ENCODE data around the gene CRTAC1. TPM values are rescaled to one million over a fixed set of nuclear protein-coding genes. Genes with fewer than 3 reads are reported as not detected.

The CRTAC1 gene
- not detected in 2 replicates for total RNA-seq (2014; rRNA removed; shearing (Covaris generic))

- no peak for DNase-seq (ENCODE audit: low spot score)
Observed at GRCh38 chr10:98030093-98030821, at the start of gene CRTAC1. CRTAC1 (minus strand) TSS chr10:98030621; CDS start chr10:98030472, 149 bp downstream.

DNA sequence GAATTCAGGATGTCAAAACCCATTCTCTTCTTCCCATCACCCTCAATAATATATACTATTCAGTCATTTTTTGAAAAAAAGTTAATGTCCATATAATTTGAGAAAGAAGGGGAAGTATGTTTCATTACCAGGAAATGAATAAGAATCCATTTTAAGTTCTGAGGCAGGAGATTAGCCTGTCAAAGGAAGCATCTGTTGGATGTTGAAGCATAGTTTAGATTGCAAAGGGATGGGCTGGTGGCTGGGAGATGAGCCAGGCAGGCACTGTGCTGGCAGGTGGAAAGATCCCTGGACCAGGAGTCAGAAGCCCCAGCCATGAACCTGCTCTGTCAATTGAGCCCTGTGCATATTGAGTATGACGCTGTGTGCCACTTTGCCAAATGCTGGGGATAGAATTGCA lies 48.4 kb upstream of the CRTAC1 start:
- DNase-seq (ENCODE audit: low spot score): no peak

GRCh38 chr10:98077223-98077622 lies 46.8 kb upstream of the CRTAC1 start:
- no peak for DNase-seq (ENCODE audit: low spot score)

DNA sequence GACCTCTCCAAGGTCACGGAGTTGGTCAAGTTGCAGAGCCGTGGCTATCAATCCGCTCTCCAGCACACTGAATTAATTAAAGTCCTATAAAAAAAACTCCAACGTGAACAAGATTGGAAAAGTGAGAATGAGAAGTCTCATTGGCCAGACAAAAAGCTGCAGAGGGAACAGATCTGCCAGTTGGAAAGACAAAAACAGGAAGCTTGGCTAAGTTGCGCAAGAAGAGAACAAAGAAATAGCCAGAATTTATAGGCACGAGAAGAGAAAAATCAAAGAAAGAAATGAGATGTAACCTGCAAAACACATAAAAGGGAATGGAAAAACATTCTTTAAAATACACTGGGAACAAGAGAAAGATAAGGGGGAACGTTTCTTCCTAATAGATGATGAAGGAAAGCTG lies 45.7 kb upstream of the CRTAC1 start:
- DNase-seq (ENCODE audit: low spot score): no peak

GRCh38 chr10:98074315-98074911 lies 44.0 kb upstream of the CRTAC1 start:
- DNase-seq (ENCODE audit: low spot score): peak; percentile 10

- DNase-seq (ENCODE audit: low spot score): no peak
Observed at GRCh38 chr10:98067165-98067564, 36.7 kb upstream of the CRTAC1 start.

DNA sequence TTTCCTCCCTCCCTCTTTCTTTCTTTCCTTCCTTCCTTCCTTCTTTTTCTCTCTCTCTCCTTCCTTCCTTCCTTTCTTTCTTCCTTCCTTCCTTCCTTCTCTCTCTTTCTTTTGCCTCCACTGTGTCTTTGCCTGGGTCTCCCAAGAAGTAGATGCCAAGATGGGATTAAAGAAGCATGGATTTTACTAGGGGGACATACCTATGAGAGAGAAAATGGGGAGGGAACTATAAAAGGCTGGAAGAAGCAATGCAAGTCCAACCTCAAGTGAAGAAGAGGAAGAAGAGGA lies 33.3 kb upstream of the CRTAC1 start:
- DNase-seq (ENCODE audit: low spot score): no peak

GRCh38 chr10:98062424-98062823 lies 32.0 kb upstream of the CRTAC1 start:
- no peak for DNase-seq (ENCODE audit: low spot score)

- no peak for DNase-seq (ENCODE audit: low spot score)
Observed at GRCh38 chr10:98060079-98060478, 29.7 kb upstream of the CRTAC1 start.

GRCh38 chr10:98058295-98058694 lies 27.9 kb upstream of the CRTAC1 start:
- no peak for DNase-seq (ENCODE audit: low spot score)

GRCh38 chr10:98055841-98056516 lies 25.6 kb upstream of the CRTAC1 start:
- peak; percentile 39 for DNase-seq (ENCODE audit: low spot score)

- no peak for DNase-seq (ENCODE audit: low spot score)
Observed at GRCh38 chr10:98047009-98047741, 16.8 kb upstream of the CRTAC1 start.

GRCh38 chr10:98045785-98046389 lies 15.5 kb upstream of the CRTAC1 start:
- DNase-seq (ENCODE audit: low spot score): peak; percentile 54

DNA sequence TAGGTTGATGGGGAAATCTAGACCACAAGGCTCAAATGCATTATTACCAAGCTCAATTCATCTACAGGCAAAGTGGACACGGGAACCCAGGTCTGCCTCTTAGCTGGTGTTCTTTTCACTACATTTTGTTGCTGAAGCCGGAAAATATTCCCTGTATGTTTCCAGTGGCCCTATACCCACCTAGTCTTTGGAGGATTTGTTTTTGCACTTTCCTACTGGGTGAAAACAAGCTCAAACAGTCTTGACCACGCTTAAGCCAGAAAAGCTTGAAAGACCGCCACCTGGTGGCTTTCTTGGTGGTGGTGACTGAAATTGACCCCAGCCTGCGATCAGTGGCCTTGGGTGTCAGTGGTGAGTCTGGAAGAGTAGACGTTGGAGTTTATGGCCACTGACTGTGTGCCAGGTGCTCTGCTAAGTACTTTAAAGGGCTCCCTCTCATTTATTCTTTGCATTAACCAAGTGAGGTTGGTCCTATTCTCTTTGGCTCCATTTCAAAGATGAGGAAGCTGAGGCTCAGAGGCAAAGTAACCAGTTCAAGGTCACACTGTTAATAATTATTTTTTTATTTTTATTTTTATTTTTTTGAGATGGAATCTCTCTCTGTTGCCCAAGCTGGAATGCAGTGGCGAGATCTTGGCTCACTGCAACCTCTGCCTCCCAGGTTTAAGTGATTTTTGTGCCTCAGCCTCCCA lies 11.1 kb upstream of the CRTAC1 start:
- DNase-seq (ENCODE audit: low spot score): peak; percentile 69

DNA sequence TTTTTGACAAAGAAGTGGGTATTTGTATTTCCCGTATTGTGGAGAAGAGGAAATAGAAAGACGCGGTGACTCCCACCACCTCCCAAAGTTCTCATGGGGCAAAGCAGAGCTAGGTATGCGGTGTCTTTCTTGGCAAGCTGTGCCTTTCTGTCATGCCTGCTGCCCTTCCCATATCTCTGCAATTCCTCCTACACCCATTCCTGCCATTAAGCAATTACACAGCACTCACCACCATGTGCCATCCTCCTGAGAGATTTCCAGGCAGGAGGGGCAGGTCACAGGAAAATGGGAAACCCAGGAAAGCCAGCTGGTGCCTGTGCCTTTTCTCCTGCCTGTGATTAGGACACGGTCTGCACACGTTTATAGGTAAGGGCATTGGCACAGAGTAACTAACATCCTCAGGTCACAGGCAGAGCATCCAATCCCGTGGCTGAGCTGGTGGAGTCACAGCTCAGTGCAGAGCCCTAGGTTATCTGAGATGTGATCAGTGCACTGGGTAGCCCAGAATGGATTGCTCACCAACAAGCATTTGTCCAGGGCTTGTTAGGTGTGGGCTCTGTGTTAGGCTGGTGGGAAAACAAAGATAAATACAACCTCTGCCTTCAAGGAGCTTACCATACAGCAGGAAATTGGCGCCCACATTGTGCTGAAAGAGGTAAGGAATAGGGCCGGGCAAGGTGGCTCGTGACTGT lies 9.4 kb upstream of the CRTAC1 start:
- DNase-seq (ENCODE audit: low spot score): no peak

DNA sequence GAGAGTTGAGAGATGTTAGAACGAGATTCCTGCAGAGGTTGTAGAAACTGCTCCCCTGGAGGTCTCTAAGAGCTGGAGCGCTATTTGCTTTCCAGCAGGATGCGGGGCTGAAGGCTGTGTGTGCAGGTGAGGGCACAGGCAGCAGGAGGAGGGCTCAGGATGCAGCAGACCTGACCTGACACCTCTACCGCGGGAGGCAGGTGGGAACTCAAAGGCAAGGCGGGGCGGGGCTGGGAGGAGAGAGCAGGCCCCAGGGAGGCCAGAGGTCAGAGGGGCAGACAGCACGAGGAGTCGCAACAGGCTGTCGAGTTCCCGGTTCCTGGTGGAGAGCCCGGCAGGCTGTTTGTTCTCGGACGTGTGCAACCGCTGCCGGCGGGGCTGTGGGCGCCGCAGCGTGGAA lies 7.9 kb upstream of the CRTAC1 start:
- no peak for DNase-seq (ENCODE audit: low spot score)

DNA sequence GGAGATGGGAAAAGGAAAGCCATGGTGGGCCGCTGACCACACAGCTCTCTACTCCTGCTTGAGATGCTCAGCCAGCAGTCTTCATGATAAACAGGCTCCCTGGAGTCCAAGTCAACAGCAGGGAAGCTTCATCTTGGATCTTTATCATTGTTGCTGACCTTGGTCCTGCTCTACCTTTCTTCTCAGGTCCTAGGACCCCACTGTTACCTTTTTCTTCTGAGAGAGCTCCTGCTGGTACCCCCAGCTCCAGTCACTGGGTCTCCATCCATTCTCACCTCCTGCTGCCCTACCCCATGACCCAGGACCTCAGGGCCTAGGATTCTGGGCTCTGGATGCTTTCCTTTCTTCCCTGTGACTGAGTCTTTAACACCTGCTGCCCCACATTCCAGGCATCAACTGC lies 5.2 kb upstream of the CRTAC1 start:
- DNase-seq (ENCODE audit: low spot score): no peak

- no peak for DNase-seq (ENCODE audit: low spot score)
Observed at GRCh38 chr10:98033515-98033914, 3.1 kb upstream of the CRTAC1 start.

GRCh38 chr10:98031440-98031839 lies 1.0 kb upstream of the CRTAC1 start:
- no peak for DNase-seq (ENCODE audit: low spot score)

- DNase-seq (ENCODE audit: low spot score): no peak
Observed at GRCh38 chr10:98030991-98031431, 590 bp upstream of the CRTAC1 start.

All from A172 (cell line).